Brain microvascular endothelial cell (primary cell): Measurements from ENCODE around the gene KIF1B.

ENCODE experiments used
- DNase-seq: peaks from one replicate; pipeline ENCODE4 v3.0.0-alpha.2; 2020
- H3K27ac ChIP-seq: fragments of 250-450 bp; sonication (Bioruptor Pico); 2 replicates; pipeline ENCODE4 v1.5.1; 2020; ENCODE audit warnings: mild to moderate bottlenecking, moderate library complexity
- H3K27me3 ChIP-seq: fragments of 250-450 bp; sonication (Bioruptor Pico); replicated peaks from 2 replicates; pipeline ENCODE4 v1.5.1; 2020; ENCODE audit warnings: mild to moderate bottlenecking
- H3K36me3 ChIP-seq: fragments of 250-450 bp; sonication (Bioruptor Pico); replicated peaks from 2 replicates; pipeline ENCODE4 v1.5.1; 2020; ENCODE audit warnings: mild to moderate bottlenecking
- H3K4me3 ChIP-seq: 2 replicates; pipeline ENCODE4 v1.5.1; 2011; ENCODE audit warnings: low read depth, mild to moderate bottlenecking, control low read depth, low read length, moderate library complexity
- CTCF ChIP-seq: IDR thresholded peaks from 2 replicates; pipeline ENCODE4 v1.5.1; 2011; ENCODE audit warnings: low read depth, mild to moderate bottlenecking, moderate library complexity, low read length, control low read depth, inconsistent platforms; ENCODE audit errors: missing control alignments
- in situ Hi-C: cut with HindIII; loops from 2 replicates; pipeline ENCODE4 v1.10.0; 2017; ENCODE audit warnings: low sequenced_read_pairs, low pct_ligation_motif_present

The KIF1B gene

GRCh38 chr1:10378081-10378841 lies 167.9 kb downstream of the KIF1B start:
- peak; percentile 1 for TF ChIP-seq CTCF
- Histone ChIP-seq H3K27me3 (no peaks in the 10 kb centered on the region), H3K27ac (peak overlapping the region; percentile 69), H3K36me3 (peaks cover 10% of the 10 kb centered on the region), H3K4me3 (no peak overlapping the region)
- DNase-seq: peak; percentile 93
- in situ Hi-C loops: no loop called here

GRCh38 chr1:10379101-10379620 lies 168.8 kb downstream of the KIF1B start:
- H3K27ac ChIP-seq: peak overlapping the region; percentile 18
- in situ Hi-C loops: no loop called here
- no peaks in the 10 kb centered on the region for H3K27me3 ChIP-seq
- no peak overlapping the region for H3K4me3 ChIP-seq
- TF ChIP-seq CTCF: no peak
- peaks cover 10% of the 10 kb centered on the region for H3K36me3 ChIP-seq
- DNase-seq: no peak

DNA sequence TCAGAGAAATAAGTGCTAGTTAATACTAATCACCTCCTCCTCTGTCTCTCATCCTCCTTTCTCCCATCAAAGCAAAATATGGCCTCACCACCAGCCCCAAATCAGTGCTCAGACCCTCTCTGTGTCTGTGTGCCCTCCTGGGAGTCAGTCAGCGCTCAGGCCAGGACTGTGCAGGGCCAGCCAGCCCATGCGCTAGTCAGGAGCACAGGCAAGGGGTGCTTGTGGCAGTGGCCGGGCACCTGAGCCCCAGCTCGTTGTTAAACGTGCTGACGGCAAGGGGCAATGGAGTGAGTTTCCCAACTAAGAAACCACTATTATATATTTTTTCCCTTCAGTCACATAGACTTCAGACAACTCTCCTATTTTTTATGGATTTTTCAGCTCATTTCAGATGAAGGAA lies 169.3 kb downstream of the KIF1B start:
- peaks cover 6% of the 10 kb centered on the region for H3K36me3 ChIP-seq
- in situ Hi-C loops: no loop called here
- TF ChIP-seq CTCF: no peak
- no peak overlapping the region for H3K4me3 ChIP-seq
- H3K27me3 ChIP-seq: no peaks in the 10 kb centered on the region
- no peak for DNase-seq
- H3K27ac ChIP-seq: no peak overlapping the region

GRCh38 chr1:10380594-10381275 lies 170.4 kb downstream of the KIF1B start:
- Histone ChIP-seq H3K4me3 (no peak overlapping the region), H3K36me3 (no peaks in the 10 kb centered on the region), H3K27me3 (no peaks in the 10 kb centered on the region), H3K27ac (peak overlapping the region; percentile 68)
- no peak for TF ChIP-seq CTCF
- DNase-seq: peak; percentile 94
- in situ Hi-C loops: no loop called here

DNA sequence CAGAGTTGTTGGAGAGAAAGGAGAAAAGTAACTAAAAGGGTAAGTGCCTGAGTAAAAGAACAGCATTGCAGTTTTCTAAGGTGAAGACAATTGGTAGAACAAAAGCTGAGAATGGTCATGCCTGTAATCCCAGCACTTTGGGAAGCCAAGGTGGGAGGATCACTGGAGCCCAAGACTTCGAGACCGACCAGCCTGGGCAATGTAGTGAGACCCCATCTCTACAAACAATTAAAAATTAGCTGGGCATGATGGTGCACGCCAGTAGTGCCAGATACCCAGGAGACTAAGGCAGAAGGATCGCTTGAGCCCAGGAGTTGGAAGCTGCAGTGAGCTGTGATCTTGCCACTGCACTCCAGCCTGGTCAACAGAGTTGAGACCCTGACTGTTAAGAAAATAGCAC lies 173.3 kb downstream of the KIF1B start:
- no peaks in the 10 kb centered on the region for H3K36me3 ChIP-seq
- DNase-seq: no peak
- no peak for TF ChIP-seq CTCF
- no peak overlapping the region for H3K27ac ChIP-seq
- no peaks in the 10 kb centered on the region for H3K27me3 ChIP-seq
- in situ Hi-C loops: no loop called here
- no peak overlapping the region for H3K4me3 ChIP-seq
